ENCODE measurements around the gene TERF2IP.

DNA sequence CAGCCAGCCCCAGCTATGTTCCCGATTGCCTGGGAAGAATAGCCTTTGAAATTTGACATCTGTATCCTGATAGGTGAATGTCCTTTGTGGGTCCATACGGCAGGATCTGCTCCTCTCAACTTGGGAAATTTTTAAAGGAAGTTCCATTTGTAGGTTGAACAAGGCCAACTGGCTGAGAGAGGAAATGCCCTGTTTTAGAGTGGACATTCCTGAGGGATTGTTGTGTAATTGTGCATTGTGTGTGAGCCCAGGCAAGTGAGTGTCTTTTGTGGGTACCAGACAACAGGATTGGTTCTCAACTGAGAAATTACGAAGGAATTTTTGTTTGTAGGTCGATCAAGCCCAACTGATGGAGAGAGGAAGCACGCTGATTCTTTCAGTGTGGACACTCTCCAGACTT lies 31.8 kb downstream of the TERF2IP start:
- no peak for TF ChIP-seq POLR2AphosphoS5 (IDR thresholded peaks at IDR 0.05)
- TF ChIP-seq, protein P1, sequence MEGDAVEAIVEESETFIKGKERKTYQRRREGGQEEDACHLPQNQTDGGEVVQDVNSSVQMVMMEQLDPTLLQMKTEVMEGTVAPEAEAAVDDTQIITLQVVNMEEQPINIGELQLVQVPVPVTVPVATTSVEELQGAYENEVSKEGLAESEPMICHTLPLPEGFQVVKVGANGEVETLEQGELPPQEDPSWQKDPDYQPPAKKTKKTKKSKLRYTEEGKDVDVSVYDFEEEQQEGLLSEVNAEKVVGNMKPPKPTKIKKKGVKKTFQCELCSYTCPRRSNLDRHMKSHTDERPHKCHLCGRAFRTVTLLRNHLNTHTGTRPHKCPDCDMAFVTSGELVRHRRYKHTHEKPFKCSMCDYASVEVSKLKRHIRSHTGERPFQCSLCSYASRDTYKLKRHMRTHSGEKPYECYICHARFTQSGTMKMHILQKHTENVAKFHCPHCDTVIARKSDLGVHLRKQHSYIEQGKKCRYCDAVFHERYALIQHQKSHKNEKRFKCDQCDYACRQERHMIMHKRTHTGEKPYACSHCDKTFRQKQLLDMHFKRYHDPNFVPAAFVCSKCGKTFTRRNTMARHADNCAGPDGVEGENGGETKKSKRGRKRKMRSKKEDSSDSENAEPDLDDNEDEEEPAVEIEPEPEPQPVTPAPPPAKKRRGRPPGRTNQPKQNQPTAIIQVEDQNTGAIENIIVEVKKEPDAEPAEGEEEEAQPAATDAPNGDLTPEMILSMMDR (IDR thresholded peaks at IDR 0.05; ENCODE audit: poor library complexity, severe bottlenecking), result no peak
- TF ChIP-seq SMC3 (conservative IDR thresholded peaks at IDR 0.05; ENCODE audit: poor library complexity), result no peak
- TF ChIP-seq EZH2 (IDR thresholded peaks at IDR 0.05; ENCODE audit: borderline replicate concordance, insufficient read depth, low read length, poor library complexity, severe bottlenecking), result no peak
- no peak for TF ChIP-seq TAF1 (IDR thresholded peaks at IDR 0.05; ENCODE audit: low read depth)
- no peak for TF ChIP-seq RAD21 (conservative IDR thresholded peaks at IDR 0.05)
- TF ChIP-seq EP300 (conservative IDR thresholded peaks at IDR 0.05; ENCODE audit: poor library complexity, severe bottlenecking), result no peak

Data from neural cell (in vitro differentiated cells).